GM18868 (cell line): ENCODE results near the gene BNC2.
"Not testable (repeated sequence)": the region's sequence is repeated elsewhere in the genome, so short reads cannot be mapped to it uniquely, and the experiment has no call there.

Source experiments
- ATAC-seq: cut with Tn5 transposase; IDR thresholded peaks from one replicate; pipeline ENCODE4 v1.9.1; 2021; ENCODE audit warnings: mild to moderate bottlenecking, moderate library complexity; ENCODE audit not compliant: unreplicated experiment

The BNC2 gene

GRCh38 chr9:16519001-16519400, 351.5 kb downstream of the BNC2 start:
- no peak for ATAC-seq

- no peak for ATAC-seq
These were observed 353.6 kb downstream of the BNC2 start for GRCh38 chr9:16516891-16517290.

GRCh38 chr9:16515879-16516301, 354.6 kb downstream of the BNC2 start:
- no peak for ATAC-seq

GRCh38 chr9:16515207-16515606, 355.3 kb downstream of the BNC2 start:
- ATAC-seq, result no peak

- no peak for ATAC-seq
These were observed 356.3 kb downstream of the BNC2 start for GRCh38 chr9:16514131-16514530.

- ATAC-seq, result no peak
These were observed 358.2 kb downstream of the BNC2 start for GRCh38 chr9:16512281-16512680.

- ATAC-seq, result no peak
These were observed 360.0 kb downstream of the BNC2 start for GRCh38 chr9:16510482-16510881.

- ATAC-seq, result peak; percentile 70
These were observed 360.5 kb downstream of the BNC2 start for GRCh38 chr9:16509997-16510396.

GRCh38 chr9:16505199-16505598, 365.3 kb downstream of the BNC2 start:
- no peak for ATAC-seq

- no peak for ATAC-seq
These were observed 368.7 kb downstream of the BNC2 start for GRCh38 chr9:16501726-16502125.

GRCh38 chr9:16501141-16501540, 369.3 kb downstream of the BNC2 start:
- ATAC-seq, result no peak

GRCh38 chr9:16500386-16500785, 370.1 kb downstream of the BNC2 start:
- ATAC-seq, result no peak

GRCh38 chr9:16499892-16500291, 370.6 kb downstream of the BNC2 start:
- ATAC-seq, result no peak

- no peak for ATAC-seq
These were observed 373.6 kb downstream of the BNC2 start for GRCh38 chr9:16496908-16497307.

GRCh38 chr9:16487915-16488314, 382.6 kb downstream of the BNC2 start:
- no peak for ATAC-seq

GRCh38 chr9:16485575-16486321, 384.7 kb downstream of the BNC2 start:
- ATAC-seq, result no peak

- no peak for ATAC-seq
These were observed 385.3 kb downstream of the BNC2 start for GRCh38 chr9:16485160-16485559.

GRCh38 chr9:16484744-16485143, 385.7 kb downstream of the BNC2 start:
- ATAC-seq, result no peak

GRCh38 chr9:16484180-16484579, 386.3 kb downstream of the BNC2 start:
- no peak for ATAC-seq

GRCh38 chr9:16482764-16483163, 387.7 kb downstream of the BNC2 start:
- ATAC-seq, result peak; percentile 60

GRCh38 chr9:16480584-16480983, 389.9 kb downstream of the BNC2 start:
- not testable (repeated sequence) for ATAC-seq

GRCh38 chr9:16475996-16476395, 394.5 kb downstream of the BNC2 start:
- ATAC-seq, result no peak

GRCh38 chr9:16475257-16475656, 395.2 kb downstream of the BNC2 start:
- ATAC-seq, result no peak
